SK-N-SH (cell line): Measurements from ENCODE around the gene RASA3. TPM values are rescaled to one million over a fixed set of nuclear protein-coding genes. Genes with fewer than 3 reads are reported as not detected.

Experiments used
- CTCF ChIA-PET: fragments of 300-600, 350-600 bp; formaldehyde crosslinking; extraction: SDS; loops from one replicate; lab custom pipeline; 2021; lab: Yijun Ruan, JAX
- POLR2A ChIA-PET: fragments of 350-600 bp; sonication (Branson Sonifier 250); formaldehyde crosslinking; extraction: SDS; loops from one replicate; lab custom pipeline; 2020; ENCODE audit warnings: antibody characterized with exemption, inconsistent platforms; lab: Yijun Ruan, JAX
- DNase-seq: peaks from one replicate; pipeline ENCODE4 v3.0.0; 2012
- H2AFZ ChIP-seq: fragments of 200-600 bp; sonication (generic); 2 replicates; pipeline ENCODE4 v1.8.1; 2016; ENCODE audit warnings: antibody characterized with exemption, mild to moderate bottlenecking, low read depth
- H3F3A ChIP-seq: fragments of 200-600 bp; sonication (generic); replicated peaks from 2 replicates; pipeline ENCODE3; 2016; ENCODE audit warnings: antibody characterized with exemption, mild to moderate bottlenecking; ENCODE audit not compliant: insufficient read depth
- H3K27ac ChIP-seq, 2 experiments: fragments of 200-500 bp in 1 of 2; fragments of 200-600 bp in 1 of 2; sonication (Bioruptor generic) in 1 of 2; sonication (generic), shearing (Covaris generic) in 1 of 2; 2 replicates each; pipeline versions ENCODE4 v1.5.1 to v1.6.1; 2014 to 2016; ENCODE audit warnings: low read depth in 2 of 2, inconsistent platforms in 1 of 2, low read length in 1 of 2, mild to moderate bottlenecking in 1 of 2, mixed read lengths in 1 of 2
- H3K27me3 ChIP-seq: fragments of 200-600 bp; sonication (generic), shearing (Covaris generic); 2 replicates; pipeline ENCODE4 v1.6.1; 2016; ENCODE audit warnings: mixed run types; ENCODE audit not compliant: insufficient read depth
- H3K36me3 ChIP-seq, 2 experiments: fragments of 200-500 bp in 1 of 2; fragments of 200-600 bp in 1 of 2; sonication (Bioruptor generic) in 1 of 2; sonication (generic) in 1 of 2; replicated peaks in 1 of 2; 2 replicates each; pipeline versions ENCODE3 to v1.5.1; 2014 to 2016; ENCODE audit warnings: low read length in 1 of 2, mild to moderate bottlenecking in 1 of 2; ENCODE audit not compliant: insufficient read depth in 2 of 2, control insufficient read depth in 1 of 2
- H3K4me1 ChIP-seq, 2 experiments: fragments of 200-500 bp in 1 of 2; fragments of 200-600 bp in 1 of 2; sonication (Bioruptor generic) in 1 of 2; sonication (generic), shearing (Covaris generic) in 1 of 2; 2 replicates each; pipeline versions ENCODE4 v1.5.1 to v1.6.1; 2014 to 2016; ENCODE audit warnings: low read depth in 1 of 2, low read length in 1 of 2, mixed run types in 1 of 2; ENCODE audit not compliant: insufficient read depth in 2 of 2, control insufficient read depth in 1 of 2
- H3K4me2 ChIP-seq: fragments of 200-600 bp; sonication (generic), shearing (Covaris generic); 2 replicates; pipeline ENCODE4 v1.6.1; 2017; ENCODE audit warnings: mixed run types
- H3K4me3 ChIP-seq, 2 experiments: fragments of 200-500 bp in 1 of 2; fragments of 200-600 bp in 1 of 2; sonication (Bioruptor generic) in 1 of 2; sonication (generic), shearing (Covaris generic) in 1 of 2; 2 replicates each; pipeline versions ENCODE4 v1.5.1 to v1.8.1; 2014 to 2016; ENCODE audit warnings: low read depth in 2 of 2, inconsistent platforms in 1 of 2, low read length in 1 of 2, mild to moderate bottlenecking in 1 of 2, mixed read lengths in 1 of 2, moderate library complexity in 1 of 2
- H3K79me2 ChIP-seq: fragments of 200-600 bp; sonication (generic); 2 replicates; pipeline ENCODE4 v1.8.1; 2017; ENCODE audit warnings: mild to moderate bottlenecking; ENCODE audit not compliant: insufficient read depth
- H3K9ac ChIP-seq: fragments of 200-600 bp; sonication (generic); 2 replicates; pipeline ENCODE4 v1.6.1; 2017; ENCODE audit warnings: mixed run types
- H3K9me2 ChIP-seq: fragments of 200-600 bp; sonication (generic); 2 replicates; pipeline ENCODE4 v1.6.1; 2017; ENCODE audit warnings: mixed run types
- H3K9me3 ChIP-seq: fragments of 200-600 bp; sonication (generic); 2 replicates; pipeline ENCODE4 v1.6.1; 2017; ENCODE audit warnings: mixed run types, mild to moderate bottlenecking, moderate library complexity
- H4K20me1 ChIP-seq: fragments of 200-600 bp; sonication (generic); 2 replicates; pipeline ENCODE4 v1.6.1; 2017; ENCODE audit warnings: mild to moderate bottlenecking, mixed run types; ENCODE audit not compliant: insufficient read depth
- ELF1 ChIP-seq: IDR thresholded peaks from 2 replicates; pipeline ENCODE4 v1.4.0; 2012
- EP300 ChIP-seq, 2 experiments: IDR thresholded peaks; 2 replicates each; pipeline versions ENCODE4 v1.4.0 to v1.6.1; 2012; ENCODE audit warnings: borderline replicate concordance in 1 of 2, low read depth in 1 of 2, low read length in 1 of 2
- EZH2phosphoT487 ChIP-seq: fragments of 200-600 bp; sonication (generic); IDR thresholded peaks from 2 replicates; pipeline ENCODE4 v1.6.1; 2017; ENCODE audit warnings: low read depth, mixed run types, mild to moderate bottlenecking, antibody characterized with exemption, moderate library complexity, borderline replicate concordance
- FOSL2 ChIP-seq: IDR thresholded peaks from 2 replicates; pipeline ENCODE4 v1.4.0; 2012; ENCODE audit warnings: low read depth, mild to moderate bottlenecking, moderate library complexity, borderline replicate concordance
- FOXJ3 ChIP-seq: sonication (generic); formaldehyde crosslinking; IDR thresholded peaks from 2 replicates; pipeline ENCODE4 v1.5.1; 2020; ENCODE audit warnings: mild to moderate bottlenecking, missing genetic modification reagents
- FOXM1 ChIP-seq: IDR thresholded peaks from 2 replicates; pipeline ENCODE4 v1.4.0; 2012; ENCODE audit warnings: low read depth, mild to moderate bottlenecking
- NRF1 ChIP-seq: IDR thresholded peaks from 2 replicates; pipeline ENCODE4 v1.6.1; 2012; ENCODE audit warnings: low read depth, mild to moderate bottlenecking, low read length
- POLR2AphosphoS5 ChIP-seq: IDR thresholded peaks from 2 replicates; pipeline ENCODE4 v1.6.1; 2012; ENCODE audit warnings: low read depth, low read length
- RAD21 ChIP-seq: IDR thresholded peaks from 2 replicates; pipeline ENCODE4 v1.6.1; 2012; ENCODE audit warnings: mild to moderate bottlenecking, low read length
- RCOR1 ChIP-seq: fragments of 150-350 bp; IDR thresholded peaks from 2 replicates; pipeline ENCODE4 v1.6.1; 2017; ENCODE audit warnings: antibody characterized with exemption, low read length
- TAF1 ChIP-seq: IDR thresholded peaks from 2 replicates; pipeline ENCODE4 v1.6.1; 2012; ENCODE audit warnings: low read depth, mild to moderate bottlenecking, low read length, moderate library complexity, borderline replicate concordance
- TCF12 ChIP-seq: IDR thresholded peaks from 2 replicates; pipeline ENCODE4 v1.4.0; 2012
- WGBS: methylation state at CpG from one replicate; pipeline ENCODE4 v1.1.6; 2017; ENCODE audit warnings: low lambda C conversion rate; 5-methylcytosine and 5-hydroxymethylcytosine counted together
- polyA plus RNA-seq, 3 experiments: library from polyadenylated mRNA; depleted of rRNA; stranded (reverse); fragments of >200 nt; gene quantifications; 2 replicates each; pipeline ENCODE4 v1.2.3, GENCODE V29; 2012
- TF ChIP-seq, protein P1 (sequence below): IDR thresholded peaks from 2 replicates; pipeline ENCODE4 v1.4.0; 2012; ENCODE audit warnings: low read depth, borderline replicate concordance
- TF ChIP-seq, protein P2 (sequence below): fragments of 150-350 bp; IDR thresholded peaks from 2 replicates; pipeline ENCODE4 v1.6.1; 2016; ENCODE audit warnings: mild to moderate bottlenecking, low read depth, low read length
- TF ChIP-seq, protein P3 (sequence below): fragments of 200-600 bp; sonication (generic); IDR thresholded peaks from 2 replicates; pipeline ENCODE4 v1.6.1; 2017; ENCODE audit warnings: antibody characterized with exemption, mild to moderate bottlenecking, moderate library complexity
- TF ChIP-seq, protein P4 (sequence below): IDR thresholded peaks from 2 replicates; pipeline ENCODE4 v1.4.0; 2012; ENCODE audit warnings: low read depth, borderline replicate concordance
- TF ChIP-seq, protein P5 (sequence below): fragments of 150-350 bp; IDR thresholded peaks from 2 replicates; pipeline ENCODE4 v1.6.1; 2017; ENCODE audit warnings: antibody characterized with exemption, low read length, low read depth, borderline replicate concordance

Gene RASA3
- polyA plus RNA-seq, 1 of the 3 experiments (the other 2 are of a cell fraction) = 25.1 TPM

DNA sequence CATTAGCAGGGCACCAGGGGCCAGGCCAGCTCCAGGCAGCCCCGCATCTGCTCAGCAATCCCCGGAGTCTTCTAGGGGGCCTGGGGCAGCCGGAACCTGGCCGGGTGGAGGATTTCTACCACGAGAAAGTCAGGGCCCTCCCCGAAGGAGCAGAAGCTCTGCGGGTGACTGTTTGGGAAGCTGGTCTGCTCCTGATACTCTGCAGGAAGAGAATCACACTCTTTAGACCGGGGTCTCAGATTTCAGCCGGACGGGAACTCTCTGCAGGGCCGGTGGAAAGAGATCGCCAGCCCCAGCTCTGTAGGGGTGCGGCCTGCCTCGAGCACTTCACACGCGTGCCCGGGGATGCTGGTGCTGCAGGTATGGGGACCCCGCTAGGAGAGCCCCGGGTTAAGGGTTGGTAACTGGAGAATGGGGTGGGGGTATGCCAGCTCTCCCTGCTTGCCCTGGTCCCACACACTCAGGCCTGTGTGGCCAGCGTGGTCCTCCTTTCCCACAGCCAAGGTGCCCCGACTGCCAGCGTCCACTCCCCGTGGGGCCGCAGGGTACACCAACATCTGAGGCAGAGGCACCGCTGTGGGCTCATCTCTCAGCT is 20.1 kb downstream of the RASA3 start:
- WGBS = 89% methylated on average over 14 of the region's 25 CpGs
- H3K9me2 ChIP-seq = no peaks in the 10 kb centered on the region
- POLR2A ChIA-PET = no interaction called here
- no peak overlapping the region for H3K4me2 ChIP-seq
- peak; percentile 53 for DNase-seq
- H4K20me1 ChIP-seq = peaks cover 16% of the 10 kb centered on the region
- no peak overlapping the region for H3K9ac ChIP-seq
- CTCF ChIA-PET = interaction anchor here (1.2 to 2.1 kb wide), 4 partner anchors 17 to 292 kb away, joined by 3 to 7 read pairs (median 4); no protein-coding TSS in a partner anchor
- TF ChIP-seq RAD21 = no peak
- TF ChIP-seq, protein P1, sequence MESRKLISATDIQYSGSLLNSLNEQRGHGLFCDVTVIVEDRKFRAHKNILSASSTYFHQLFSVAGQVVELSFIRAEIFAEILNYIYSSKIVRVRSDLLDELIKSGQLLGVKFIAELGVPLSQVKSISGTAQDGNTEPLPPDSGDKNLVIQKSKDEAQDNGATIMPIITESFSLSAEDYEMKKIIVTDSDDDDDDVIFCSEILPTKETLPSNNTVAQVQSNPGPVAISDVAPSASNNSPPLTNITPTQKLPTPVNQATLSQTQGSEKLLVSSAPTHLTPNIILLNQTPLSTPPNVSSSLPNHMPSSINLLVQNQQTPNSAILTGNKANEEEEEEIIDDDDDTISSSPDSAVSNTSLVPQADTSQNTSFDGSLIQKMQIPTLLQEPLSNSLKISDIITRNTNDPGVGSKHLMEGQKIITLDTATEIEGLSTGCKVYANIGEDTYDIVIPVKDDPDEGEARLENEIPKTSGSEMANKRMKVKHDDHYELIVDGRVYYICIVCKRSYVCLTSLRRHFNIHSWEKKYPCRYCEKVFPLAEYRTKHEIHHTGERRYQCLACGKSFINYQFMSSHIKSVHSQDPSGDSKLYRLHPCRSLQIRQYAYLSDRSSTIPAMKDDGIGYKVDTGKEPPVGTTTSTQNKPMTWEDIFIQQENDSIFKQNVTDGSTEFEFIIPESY = no peak
- no peak for TF ChIP-seq ELF1
- TF ChIP-seq, protein P2, sequence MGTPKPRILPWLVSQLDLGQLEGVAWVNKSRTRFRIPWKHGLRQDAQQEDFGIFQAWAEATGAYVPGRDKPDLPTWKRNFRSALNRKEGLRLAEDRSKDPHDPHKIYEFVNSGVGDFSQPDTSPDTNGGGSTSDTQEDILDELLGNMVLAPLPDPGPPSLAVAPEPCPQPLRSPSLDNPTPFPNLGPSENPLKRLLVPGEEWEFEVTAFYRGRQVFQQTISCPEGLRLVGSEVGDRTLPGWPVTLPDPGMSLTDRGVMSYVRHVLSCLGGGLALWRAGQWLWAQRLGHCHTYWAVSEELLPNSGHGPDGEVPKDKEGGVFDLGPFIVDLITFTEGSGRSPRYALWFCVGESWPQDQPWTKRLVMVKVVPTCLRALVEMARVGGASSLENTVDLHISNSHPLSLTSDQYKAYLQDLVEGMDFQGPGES = no peak
- no peak for TF ChIP-seq FOSL2
- no peak for TF ChIP-seq FOXM1
- TF ChIP-seq POLR2AphosphoS5 = no peak
- TF ChIP-seq, protein P3, sequence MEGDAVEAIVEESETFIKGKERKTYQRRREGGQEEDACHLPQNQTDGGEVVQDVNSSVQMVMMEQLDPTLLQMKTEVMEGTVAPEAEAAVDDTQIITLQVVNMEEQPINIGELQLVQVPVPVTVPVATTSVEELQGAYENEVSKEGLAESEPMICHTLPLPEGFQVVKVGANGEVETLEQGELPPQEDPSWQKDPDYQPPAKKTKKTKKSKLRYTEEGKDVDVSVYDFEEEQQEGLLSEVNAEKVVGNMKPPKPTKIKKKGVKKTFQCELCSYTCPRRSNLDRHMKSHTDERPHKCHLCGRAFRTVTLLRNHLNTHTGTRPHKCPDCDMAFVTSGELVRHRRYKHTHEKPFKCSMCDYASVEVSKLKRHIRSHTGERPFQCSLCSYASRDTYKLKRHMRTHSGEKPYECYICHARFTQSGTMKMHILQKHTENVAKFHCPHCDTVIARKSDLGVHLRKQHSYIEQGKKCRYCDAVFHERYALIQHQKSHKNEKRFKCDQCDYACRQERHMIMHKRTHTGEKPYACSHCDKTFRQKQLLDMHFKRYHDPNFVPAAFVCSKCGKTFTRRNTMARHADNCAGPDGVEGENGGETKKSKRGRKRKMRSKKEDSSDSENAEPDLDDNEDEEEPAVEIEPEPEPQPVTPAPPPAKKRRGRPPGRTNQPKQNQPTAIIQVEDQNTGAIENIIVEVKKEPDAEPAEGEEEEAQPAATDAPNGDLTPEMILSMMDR = no peak
- TF ChIP-seq NRF1 = no peak
- no peak for TF ChIP-seq TAF1
- TF ChIP-seq EP300 (IDR thresholded peaks at IDR 0.05; ENCODE audit: borderline replicate concordance in 1 of 2, low read depth in 1 of 2, low read length in 1 of 2) = no peak
- TF ChIP-seq FOXJ3 (CRISPR knock-in tag) = no peak
- no peak for TF ChIP-seq EZH2phosphoT487
- TF ChIP-seq RCOR1 = no peak
- TF ChIP-seq, protein P4, sequence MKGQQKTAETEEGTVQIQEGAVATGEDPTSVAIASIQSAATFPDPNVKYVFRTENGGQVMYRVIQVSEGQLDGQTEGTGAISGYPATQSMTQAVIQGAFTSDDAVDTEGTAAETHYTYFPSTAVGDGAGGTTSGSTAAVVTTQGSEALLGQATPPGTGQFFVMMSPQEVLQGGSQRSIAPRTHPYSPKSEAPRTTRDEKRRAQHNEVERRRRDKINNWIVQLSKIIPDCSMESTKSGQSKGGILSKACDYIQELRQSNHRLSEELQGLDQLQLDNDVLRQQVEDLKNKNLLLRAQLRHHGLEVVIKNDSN = no peak
- TF ChIP-seq, protein P5, sequence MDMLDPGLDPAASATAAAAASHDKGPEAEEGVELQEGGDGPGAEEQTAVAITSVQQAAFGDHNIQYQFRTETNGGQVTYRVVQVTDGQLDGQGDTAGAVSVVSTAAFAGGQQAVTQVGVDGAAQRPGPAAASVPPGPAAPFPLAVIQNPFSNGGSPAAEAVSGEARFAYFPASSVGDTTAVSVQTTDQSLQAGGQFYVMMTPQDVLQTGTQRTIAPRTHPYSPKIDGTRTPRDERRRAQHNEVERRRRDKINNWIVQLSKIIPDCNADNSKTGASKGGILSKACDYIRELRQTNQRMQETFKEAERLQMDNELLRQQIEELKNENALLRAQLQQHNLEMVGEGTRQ = no peak
- no peak for TF ChIP-seq TCF12
- no peak overlapping the region for H2AFZ ChIP-seq
- H3K4me3 ChIP-seq = no peak overlapping the region
- no peaks in the 10 kb centered on the region for H3K9me3 ChIP-seq
- peaks cover 0 to 3% of the 10 kb centered on the region in 2 experiments for H3K36me3 ChIP-seq
- peaks cover 85% of the 10 kb centered on the region for H3K79me2 ChIP-seq
- peak overlapping the region in 1 of 2 experiments; percentile 55; a peak in 2 of 4 replicates for H3K27ac ChIP-seq
- peaks cover 33 to 62% of the 10 kb centered on the region in 2 experiments for H3K4me1 ChIP-seq
- no peaks in the 10 kb centered on the region for H3K27me3 ChIP-seq
- H3F3A ChIP-seq = peaks cover 21% of the 10 kb centered on the region
